ENCODE results near the gene PSIP1. TPM values are rescaled to one million over a fixed set of nuclear protein-coding genes. Genes with fewer than 3 reads are reported as not detected.
A peak's percentile ranks its signal among the peaks of the same experiment; 100 is the strongest.

The PSIP1 gene
- total and polyA plus RNA-seq, 3 experiments from 2014 or later = 82.2 to 129 (median 86.3) TPM

- H3K9me3 Mint-ChIP-seq = no peaks in the 10 kb centered on the region
- no peaks in the 10 kb centered on the region for H3K27me3 ChIP-seq (ENCODE audit: insufficient read depth, low read length, poor library complexity, severe bottlenecking)
- peaks cover 6 to 10% (median 10%) of the 10 kb centered on the region in 3 donors for H3K4me1 Mint-ChIP-seq
- CTCF ChIA-PET = interaction anchor here (0.9 to 1.4 kb wide), 5 partner anchors 62 to 204 kb away, joined by 3 to 4 read pairs (median 3); no protein-coding TSS in a partner anchor
- H3K27ac ChIP-seq (ENCODE audit: low read depth, low read length) = no peak overlapping the region
- no peaks in the 10 kb centered on the region for H3K36me3 ChIP-seq (ENCODE audit: insufficient read depth, low read length)
- H3K36me3 Mint-ChIP-seq = no peaks in the 10 kb centered on the region
- no peak overlapping the region for H3K4me3 Mint-ChIP-seq
- H3K9me3 ChIP-seq (ENCODE audit: low read length) = no peaks in the 10 kb centered on the region
- peak in 4 of 5 donors; percentile 20 to 51 (median 26) for DNase-seq
- peaks cover 0 to 3% of the 10 kb centered on the region in 2 donors for H3K27me3 Mint-ChIP-seq
- H3K4me1 ChIP-seq (ENCODE audit: insufficient read depth, low read length) = peaks cover under 1% of the 10 kb centered on the region
- H3K4me3 ChIP-seq (ENCODE audit: low read length) = no peak overlapping the region
- POLR2A ChIA-PET = no interaction called here
- H3K27ac Mint-ChIP-seq = no peak overlapping the region
Observed at GRCh38 chr9:15416880-15417279, 93.9 kb downstream of the PSIP1 start.

Other genes starting within 250 kb of the PSIP1 start
- 10 to 100 TPM; 11.3 to 12.1 TPM for gene TTC39B, start 203.8 kb downstream of the PSIP1 start, total RNA-seq
- 6.9 TPM for gene TTC39B, start 203.8 kb downstream of the PSIP1 start, polyA plus RNA-seq
- 10 to 100 TPM; 22.8 to 26.8 TPM for gene SNAPC3, start 88.1 kb downstream of the PSIP1 start, total RNA-seq
- 14.9 TPM for gene SNAPC3, start 88.1 kb downstream of the PSIP1 start, polyA plus RNA-seq
- gene CCDC171, start 42.1 kb upstream of the PSIP1 start, total RNA-seq = 1 to 10 TPM; 1.8 to 2.3 TPM
- 0.62 TPM for gene CCDC171, start 42.1 kb upstream of the PSIP1 start, polyA plus RNA-seq